Fibroblast of lung (primary cell): ENCODE results near the gene LDLRAD4.

Experiments used
- EZH2 ChIP-seq: IDR thresholded peaks from 2 replicates; pipeline ENCODE4 v1.5.1; 2012; ENCODE audit warnings: low read length, control low read depth, mild to moderate bottlenecking; ENCODE audit errors: missing control alignments
- TF ChIP-seq, protein P1 (sequence below), 2 donors: IDR thresholded peaks in 1 of 2; conservative IDR thresholded peaks in 1 of 2; 1 replicate in 1 of 2; 2 replicates in 1 of 2; pipeline ENCODE4 v1.5.1; 2011 to 2012; ENCODE audit warnings: low read length in 2 of 2, control low read depth in 1 of 2, inconsistent platforms in 1 of 2, low read depth in 1 of 2, mild to moderate bottlenecking in 1 of 2

DNA sequence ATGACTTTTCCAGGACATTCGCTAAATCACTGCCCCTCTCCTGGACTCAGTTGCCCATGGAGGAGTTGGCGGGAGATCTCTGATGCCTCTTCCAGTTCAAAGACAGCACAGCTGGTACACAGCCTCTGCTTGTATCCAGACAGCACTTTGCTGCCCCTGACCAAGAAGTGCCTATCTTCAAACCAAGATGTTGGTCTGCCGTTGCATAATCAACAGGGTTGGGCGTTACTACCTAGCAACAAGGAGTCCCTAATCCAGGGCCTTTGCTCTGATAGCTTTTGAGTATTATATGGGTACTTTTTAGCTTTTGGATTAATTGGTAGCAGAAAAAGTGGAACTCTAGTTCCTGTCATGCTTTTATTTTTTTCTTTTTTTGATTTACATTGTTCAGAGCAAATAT lies 341.2 kb downstream of the LDLRAD4 start:
- TF ChIP-seq, protein P1, sequence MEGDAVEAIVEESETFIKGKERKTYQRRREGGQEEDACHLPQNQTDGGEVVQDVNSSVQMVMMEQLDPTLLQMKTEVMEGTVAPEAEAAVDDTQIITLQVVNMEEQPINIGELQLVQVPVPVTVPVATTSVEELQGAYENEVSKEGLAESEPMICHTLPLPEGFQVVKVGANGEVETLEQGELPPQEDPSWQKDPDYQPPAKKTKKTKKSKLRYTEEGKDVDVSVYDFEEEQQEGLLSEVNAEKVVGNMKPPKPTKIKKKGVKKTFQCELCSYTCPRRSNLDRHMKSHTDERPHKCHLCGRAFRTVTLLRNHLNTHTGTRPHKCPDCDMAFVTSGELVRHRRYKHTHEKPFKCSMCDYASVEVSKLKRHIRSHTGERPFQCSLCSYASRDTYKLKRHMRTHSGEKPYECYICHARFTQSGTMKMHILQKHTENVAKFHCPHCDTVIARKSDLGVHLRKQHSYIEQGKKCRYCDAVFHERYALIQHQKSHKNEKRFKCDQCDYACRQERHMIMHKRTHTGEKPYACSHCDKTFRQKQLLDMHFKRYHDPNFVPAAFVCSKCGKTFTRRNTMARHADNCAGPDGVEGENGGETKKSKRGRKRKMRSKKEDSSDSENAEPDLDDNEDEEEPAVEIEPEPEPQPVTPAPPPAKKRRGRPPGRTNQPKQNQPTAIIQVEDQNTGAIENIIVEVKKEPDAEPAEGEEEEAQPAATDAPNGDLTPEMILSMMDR (conservative IDR thresholded peaks at IDR 0.05 in 1 of 2, IDR thresholded peaks at IDR 0.05 in 1 of 2; ENCODE audit: low read depth in 1 of 2, low read length in 2 of 2), result no peak
- TF ChIP-seq EZH2, result no peak
